Stomach smooth muscle (tissue), 2 donors: ENCODE results near the gene ZNF714.

Experiments
- H3K27ac ChIP-seq: one replicate; pipeline ENCODE4 v1.7.0; 2013; ENCODE audit warnings: mild to moderate bottlenecking, low read length, inconsistent platforms
- H3K27me3 ChIP-seq, 2 donors: one replicate each; pipeline ENCODE4 v1.7.0; 2013; ENCODE audit warnings: low read length in 2 of 2; ENCODE audit not compliant: insufficient read depth in 2 of 2, control insufficient read depth in 1 of 2
- H3K36me3 ChIP-seq, 2 donors: one replicate each; pipeline ENCODE4 v1.7.0; 2013; ENCODE audit warnings: low read length in 2 of 2; ENCODE audit not compliant: control insufficient read depth in 2 of 2, insufficient read depth in 2 of 2
- H3K4me1 ChIP-seq: one replicate; pipeline ENCODE4 v1.7.0; 2013; ENCODE audit warnings: low read length; ENCODE audit not compliant: control insufficient read depth, insufficient read depth
- H3K4me3 ChIP-seq, 2 donors: one replicate each; pipeline ENCODE4 v1.7.0; 2013; ENCODE audit warnings: low read length in 2 of 2
- H3K9ac ChIP-seq, 2 donors: one replicate each; pipeline ENCODE4 v1.7.0; 2013; ENCODE audit warnings: low read length in 2 of 2, mild to moderate bottlenecking in 1 of 2
- H3K9me3 ChIP-seq, 2 donors: one replicate each; pipeline ENCODE4 v1.7.0; 2013; ENCODE audit warnings: low read length in 2 of 2; ENCODE audit not compliant: control insufficient read depth in 2 of 2
- donor health status: healthy.
- donor health status: Pancreatic carcinoma.

ZNF714 gene

GRCh38 chr19:21098291-21098690 is 16.3 kb downstream of the ZNF714 start:
- no peak overlapping the region for H3K27ac ChIP-seq
- H3K9ac ChIP-seq = no peak overlapping the region
- H3K4me3 ChIP-seq = no peak overlapping the region
- no peaks in the 10 kb centered on the region for H3K4me1 ChIP-seq
- H3K27me3 ChIP-seq = no peaks in the 10 kb centered on the region
- H3K9me3 ChIP-seq = no peaks in the 10 kb centered on the region
- H3K36me3 ChIP-seq = no peaks in the 10 kb centered on the region

DNA sequence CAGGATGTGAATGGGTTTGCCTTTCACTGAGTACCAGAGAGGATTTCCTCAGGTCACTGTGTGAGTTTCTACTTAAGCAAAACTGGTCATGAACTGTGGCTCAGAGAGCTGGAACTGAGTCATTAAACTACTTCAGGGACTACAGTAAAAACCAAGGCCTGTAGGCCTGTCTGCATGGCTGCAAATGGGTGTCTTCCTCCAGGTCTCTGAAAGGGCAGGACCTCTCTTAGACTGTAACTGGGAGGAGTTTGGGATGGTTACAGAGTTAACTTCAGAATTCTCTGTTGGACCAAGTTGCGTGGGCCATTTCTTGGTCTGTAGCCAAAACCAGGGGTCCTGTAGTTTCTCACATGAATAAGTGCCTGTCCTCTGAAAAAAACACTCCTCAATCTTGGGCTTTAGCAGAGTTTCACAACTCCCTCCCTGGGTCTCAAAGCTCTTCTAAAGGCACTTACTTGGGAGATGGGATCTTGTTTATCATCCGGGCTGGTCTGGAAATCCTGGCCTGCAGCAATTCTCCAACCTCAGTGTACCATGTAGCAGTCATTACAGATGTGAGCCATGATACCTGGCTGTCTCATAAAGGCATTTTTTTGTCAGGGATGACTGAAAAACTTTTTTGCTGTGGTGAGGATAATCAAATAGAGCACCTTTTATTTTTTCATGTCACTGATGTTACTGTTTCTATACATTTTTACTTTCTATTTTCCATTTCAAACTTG is 19.7 kb downstream of the ZNF714 start:
- no peaks in the 10 kb centered on the region for H3K36me3 ChIP-seq
- H3K9ac ChIP-seq = no peak overlapping the region
- H3K4me3 ChIP-seq = no peak overlapping the region
- no peaks in the 10 kb centered on the region for H3K27me3 ChIP-seq
- no peaks in the 10 kb centered on the region for H3K9me3 ChIP-seq
- no peaks in the 10 kb centered on the region for H3K4me1 ChIP-seq
- H3K27ac ChIP-seq = no peak overlapping the region

DNA sequence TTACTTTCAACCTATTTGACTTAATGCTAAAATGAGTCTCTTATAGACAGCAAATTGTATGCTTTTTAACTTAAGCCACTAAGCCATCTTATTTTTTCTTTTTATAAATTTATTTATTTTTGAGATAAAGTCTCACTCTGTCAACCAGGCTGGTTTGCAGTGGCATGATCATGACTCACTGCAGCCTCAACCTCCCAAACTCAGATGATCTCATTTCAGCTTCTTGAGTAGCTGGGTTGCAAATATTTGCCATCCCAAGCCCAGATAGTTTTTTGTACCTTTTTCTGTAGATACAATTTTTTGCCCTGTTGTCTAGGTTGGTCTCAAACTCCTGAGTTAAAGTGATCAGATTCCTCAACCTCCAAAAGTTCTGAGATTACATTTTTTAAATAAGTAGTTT is 27.1 kb downstream of the ZNF714 start:
- Histone ChIP-seq H3K27ac (no peak overlapping the region), H3K9ac (no peak overlapping the region), H3K4me3 (no peak overlapping the region), H3K9me3 (no peaks in the 10 kb centered on the region), H3K36me3 (no peaks in the 10 kb centered on the region), H3K4me1 (no peaks in the 10 kb centered on the region), H3K27me3 (no peaks in the 10 kb centered on the region)

DNA sequence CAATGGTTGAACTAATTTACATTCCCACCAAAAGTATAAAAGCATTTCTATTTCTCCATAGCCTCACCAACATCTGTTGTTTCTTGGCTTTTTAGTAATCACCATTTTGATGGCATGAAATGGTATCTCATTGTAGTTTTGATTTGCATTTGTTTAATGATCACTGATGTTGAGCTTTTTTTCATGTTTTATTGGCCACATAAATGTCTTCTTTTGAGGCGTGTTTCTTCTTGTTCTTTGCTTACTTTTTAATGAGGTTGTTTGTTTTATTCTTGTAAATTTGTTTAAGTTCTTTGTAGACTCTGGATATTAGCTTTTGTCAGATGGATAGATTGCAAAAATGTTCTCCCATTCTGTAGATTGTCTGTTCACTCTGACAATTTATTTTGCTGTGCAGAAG is 28.2 kb downstream of the ZNF714 start:
- Histone ChIP-seq H3K36me3 (no peaks in the 10 kb centered on the region), H3K9me3 (no peaks in the 10 kb centered on the region), H3K9ac (no peak overlapping the region), H3K4me1 (no peaks in the 10 kb centered on the region), H3K27me3 (no peaks in the 10 kb centered on the region), H3K4me3 (no peak overlapping the region), H3K27ac (no peak overlapping the region)

DNA sequence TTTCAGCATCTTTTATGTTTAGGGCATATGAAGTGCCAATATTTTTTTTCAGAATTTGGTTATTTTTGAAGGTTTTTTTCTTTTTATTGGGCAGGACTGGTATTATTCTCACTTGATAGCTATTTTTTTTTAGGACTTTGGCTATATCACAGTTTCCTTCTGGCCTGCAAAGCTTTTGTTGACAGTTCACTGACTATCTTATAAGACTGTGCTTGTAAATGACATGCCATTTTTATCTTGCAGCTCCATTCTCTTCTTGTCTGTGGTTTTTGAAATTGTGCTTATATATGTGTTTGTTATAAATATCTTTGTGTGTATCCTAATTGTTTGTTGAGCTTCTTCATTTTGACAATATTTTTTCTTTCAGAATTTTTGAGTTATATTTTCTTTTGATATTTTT is 33.4 kb downstream of the ZNF714 start:
- no peaks in the 10 kb centered on the region for H3K4me1 ChIP-seq
- no peak overlapping the region for H3K9ac ChIP-seq
- no peaks in the 10 kb centered on the region for H3K9me3 ChIP-seq
- H3K27ac ChIP-seq = no peak overlapping the region
- peaks cover 0 to 6% of the 10 kb centered on the region in 2 donors for H3K36me3 ChIP-seq
- no peaks in the 10 kb centered on the region for H3K27me3 ChIP-seq
- no peak overlapping the region for H3K4me3 ChIP-seq

DNA sequence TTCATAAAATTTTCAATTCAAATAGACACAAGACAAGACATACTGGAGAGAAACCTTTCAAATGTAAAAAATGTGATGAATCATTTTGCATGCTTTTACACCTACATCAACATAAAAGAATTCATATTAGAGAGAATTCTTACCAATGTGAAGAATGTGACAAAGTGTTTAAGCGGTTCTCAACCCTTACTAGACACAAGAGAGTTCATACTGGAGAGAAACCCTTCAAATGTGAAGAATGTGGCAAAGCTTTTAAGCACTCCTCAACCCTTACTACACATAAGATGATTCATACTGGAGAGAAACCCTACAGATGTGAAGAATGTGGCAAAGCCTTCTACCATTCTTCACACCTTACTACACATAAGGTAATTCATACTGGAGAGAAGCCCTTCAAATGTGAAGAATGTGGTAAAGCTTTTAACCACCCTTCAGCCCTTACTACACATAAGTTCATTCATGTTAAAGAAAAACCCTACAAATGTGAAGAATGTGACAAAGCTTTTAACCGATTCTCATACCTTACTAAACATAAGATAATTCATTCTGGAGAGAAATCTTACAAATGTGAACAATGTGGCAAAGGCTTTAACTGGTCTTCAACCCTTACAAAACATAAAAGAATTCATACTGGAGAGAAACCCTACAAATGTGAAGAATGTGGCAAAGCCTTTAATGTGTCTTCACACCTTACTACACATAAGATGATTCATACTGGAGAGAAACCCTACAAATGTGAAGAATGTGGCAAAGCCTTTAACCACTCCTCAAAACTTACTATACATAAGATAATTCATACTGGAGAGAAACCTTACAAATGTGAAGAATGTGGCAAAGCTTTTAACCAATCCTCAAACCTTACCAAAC is 35.3 kb downstream of the ZNF714 start:
- Histone ChIP-seq H3K4me3 (no peak overlapping the region), H3K9me3 (no peaks in the 10 kb centered on the region), H3K4me1 (no peaks in the 10 kb centered on the region), H3K27ac (no peak overlapping the region), H3K9ac (no peak overlapping the region), H3K36me3 (peaks cover 0 to 6% of the 10 kb centered on the region in 2 donors), H3K27me3 (no peaks in the 10 kb centered on the region)

- Histone ChIP-seq H3K36me3 (no peaks in the 10 kb centered on the region), H3K27ac (no peak overlapping the region), H3K9ac (no peak overlapping the region), H3K4me1 (no peaks in the 10 kb centered on the region), H3K27me3 (no peaks in the 10 kb centered on the region), H3K9me3 (no peaks in the 10 kb centered on the region), H3K4me3 (no peak overlapping the region)
These were observed 44.1 kb downstream of the ZNF714 start for GRCh38 chr19:21126078-21126477.

- no peaks in the 10 kb centered on the region for H3K9me3 ChIP-seq
- no peaks in the 10 kb centered on the region for H3K36me3 ChIP-seq
- no peaks in the 10 kb centered on the region for H3K4me1 ChIP-seq
- H3K27me3 ChIP-seq = no peaks in the 10 kb centered on the region
- no peak overlapping the region for H3K9ac ChIP-seq
- H3K4me3 ChIP-seq = no peak overlapping the region
- H3K27ac ChIP-seq = no peak overlapping the region
These were observed 45.0 kb downstream of the ZNF714 start for GRCh38 chr19:21127001-21127400.

- Histone ChIP-seq H3K27me3 (no peaks in the 10 kb centered on the region), H3K9ac (no peak overlapping the region), H3K4me3 (no peak overlapping the region), H3K9me3 (no peaks in the 10 kb centered on the region), H3K4me1 (no peaks in the 10 kb centered on the region), H3K27ac (no peak overlapping the region), H3K36me3 (no peaks in the 10 kb centered on the region)
These were observed 45.9 kb downstream of the ZNF714 start for GRCh38 chr19:21127898-21128297.

- no peak overlapping the region for H3K27ac ChIP-seq
- no peak overlapping the region for H3K9ac ChIP-seq
- no peaks in the 10 kb centered on the region for H3K4me1 ChIP-seq
- H3K4me3 ChIP-seq = no peak overlapping the region
- no peaks in the 10 kb centered on the region for H3K27me3 ChIP-seq
- H3K36me3 ChIP-seq = no peaks in the 10 kb centered on the region
- no peaks in the 10 kb centered on the region for H3K9me3 ChIP-seq
These were observed 47.1 kb downstream of the ZNF714 start for GRCh38 chr19:21128901-21129698.
